AG04450 (cell line): ENCODE results near the gene CREM. TPM values are rescaled to one million over a fixed set of nuclear protein-coding genes. Genes with fewer than 3 reads are reported as not detected.

Experiments used
- CTCF ChIA-PET: fragments of 300-600, 350-600 bp; formaldehyde crosslinking; extraction: SDS; loops from one replicate; lab custom pipeline; 2022; ENCODE audit warnings: antibody characterized with exemption, inconsistent platforms; lab: Charles Lee
- POLR2A ChIA-PET: fragments of 350-600 bp; formaldehyde crosslinking; extraction: SDS; loops from one replicate; lab custom pipeline; 2021; ENCODE audit warnings: antibody characterized with exemption, inconsistent platforms; lab: Yijun Ruan, JAX
- DNase-seq: peaks from one replicate; pipeline ENCODE4 v3.0.0-alpha.2; 2011; ENCODE audit warnings: low read depth, low spot score
- H3K27ac ChIP-seq: one replicate; pipeline ENCODE4 v1.5.1; 2012; ENCODE audit warnings: low read depth, low read length, control low read depth
- H3K27me3 ChIP-seq: one replicate; pipeline ENCODE4 v1.6.0; 2012; ENCODE audit warnings: low read length; ENCODE audit not compliant: control insufficient read depth, insufficient read depth
- H3K4me3 ChIP-seq: 2 replicates; pipeline ENCODE4 v1.5.1; 2011; ENCODE audit warnings: mild to moderate bottlenecking, low read depth, low read length, control low read depth
- H3K9me3 ChIP-seq: 2 replicates; pipeline ENCODE4 v1.5.1; 2012; ENCODE audit warnings: low read length; ENCODE audit not compliant: control insufficient read depth, insufficient read depth
- polyA plus RNA-seq: library from polyadenylated mRNA; depleted of rRNA; stranded (reverse); fragments of >200 nt; gene quantifications from 2 replicates; pipeline ENCODE4 v1.2.3, GENCODE V29; 2011
- TF ChIP-seq, protein P1 (sequence below): IDR thresholded peaks from 2 replicates; pipeline ENCODE4 v1.5.1; 2011; ENCODE audit warnings: low read depth, low read length, control low read depth, inconsistent platforms

Gene CREM
- polyA plus RNA-seq, 1 experiment: 48.2 TPM

- H3K9me3 ChIP-seq: no peaks in the 10 kb centered on the region
- DNase-seq: no peak
- H3K27ac ChIP-seq: no peak overlapping the region
- H3K4me3 ChIP-seq: no peak overlapping the region
- ChIA-PET POLR2A (no interaction called here), CTCF (interaction anchor here (0.8 to 4.3 kb wide), 3 partner anchors 13 to 52 kb away, joined by 4 to 17 read pairs (median 5); no protein-coding TSS in a partner anchor)
- H3K27me3 ChIP-seq: no peaks in the 10 kb centered on the region
- TF ChIP-seq, protein P1, sequence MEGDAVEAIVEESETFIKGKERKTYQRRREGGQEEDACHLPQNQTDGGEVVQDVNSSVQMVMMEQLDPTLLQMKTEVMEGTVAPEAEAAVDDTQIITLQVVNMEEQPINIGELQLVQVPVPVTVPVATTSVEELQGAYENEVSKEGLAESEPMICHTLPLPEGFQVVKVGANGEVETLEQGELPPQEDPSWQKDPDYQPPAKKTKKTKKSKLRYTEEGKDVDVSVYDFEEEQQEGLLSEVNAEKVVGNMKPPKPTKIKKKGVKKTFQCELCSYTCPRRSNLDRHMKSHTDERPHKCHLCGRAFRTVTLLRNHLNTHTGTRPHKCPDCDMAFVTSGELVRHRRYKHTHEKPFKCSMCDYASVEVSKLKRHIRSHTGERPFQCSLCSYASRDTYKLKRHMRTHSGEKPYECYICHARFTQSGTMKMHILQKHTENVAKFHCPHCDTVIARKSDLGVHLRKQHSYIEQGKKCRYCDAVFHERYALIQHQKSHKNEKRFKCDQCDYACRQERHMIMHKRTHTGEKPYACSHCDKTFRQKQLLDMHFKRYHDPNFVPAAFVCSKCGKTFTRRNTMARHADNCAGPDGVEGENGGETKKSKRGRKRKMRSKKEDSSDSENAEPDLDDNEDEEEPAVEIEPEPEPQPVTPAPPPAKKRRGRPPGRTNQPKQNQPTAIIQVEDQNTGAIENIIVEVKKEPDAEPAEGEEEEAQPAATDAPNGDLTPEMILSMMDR: no peak
Observed at GRCh38 chr10:35172146-35172545, 45.5 kb downstream of the CREM start.

DNA sequence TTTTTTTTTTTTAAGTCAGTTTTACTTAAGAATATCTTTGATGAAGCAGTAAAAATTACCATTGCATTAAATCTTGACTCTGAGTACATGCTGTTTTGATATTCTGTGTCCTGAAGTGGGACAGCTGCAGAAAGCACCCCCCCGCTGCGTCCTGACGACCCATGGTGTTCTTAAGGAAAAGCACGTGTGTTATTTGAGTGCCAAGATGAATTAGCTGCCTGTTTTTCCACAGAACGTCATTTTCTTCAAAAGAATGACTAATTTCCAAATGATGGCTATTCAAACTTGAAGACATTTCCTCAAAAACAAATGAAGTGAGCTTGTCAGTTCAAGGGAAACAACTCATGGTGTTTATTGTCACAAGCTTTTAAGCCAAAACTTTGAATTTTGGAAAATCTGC is 45.9 kb downstream of the CREM start:
- no peak for DNase-seq

GRCh38 chr10:35178331-35178730 is 51.7 kb downstream of the CREM start:
- H3K27ac ChIP-seq: no peak overlapping the region
- H3K9me3 ChIP-seq: no peaks in the 10 kb centered on the region
- H3K4me3 ChIP-seq: no peak overlapping the region
- TF ChIP-seq, protein P1: no peak
- H3K27me3 ChIP-seq: no peaks in the 10 kb centered on the region
- ChIA-PET CTCF (interaction anchor here (0.5 to 1.4 kb wide), 2 partner anchors 52 to 406 kb away, joined by 3 to 4 read pairs; partner anchors contain the start of gene CREM), POLR2A (no interaction called here)
- no peak for DNase-seq

More for the DNA sequence above, 45.9 kb downstream of the CREM start:
- H3K27me3 ChIP-seq: no peaks in the 10 kb centered on the region
- no peaks in the 10 kb centered on the region for H3K9me3 ChIP-seq
- CTCF ChIA-PET: interaction anchor here (0.8 to 4.3 kb wide), 4 partner anchors 12 to 53 kb away, joined by 3 to 17 read pairs (median 4); no protein-coding TSS in a partner anchor
- H3K4me3 ChIP-seq: no peak overlapping the region
- POLR2A ChIA-PET: no interaction called here
- no peak overlapping the region for H3K27ac ChIP-seq
- TF ChIP-seq, protein P1: no peak

DNA sequence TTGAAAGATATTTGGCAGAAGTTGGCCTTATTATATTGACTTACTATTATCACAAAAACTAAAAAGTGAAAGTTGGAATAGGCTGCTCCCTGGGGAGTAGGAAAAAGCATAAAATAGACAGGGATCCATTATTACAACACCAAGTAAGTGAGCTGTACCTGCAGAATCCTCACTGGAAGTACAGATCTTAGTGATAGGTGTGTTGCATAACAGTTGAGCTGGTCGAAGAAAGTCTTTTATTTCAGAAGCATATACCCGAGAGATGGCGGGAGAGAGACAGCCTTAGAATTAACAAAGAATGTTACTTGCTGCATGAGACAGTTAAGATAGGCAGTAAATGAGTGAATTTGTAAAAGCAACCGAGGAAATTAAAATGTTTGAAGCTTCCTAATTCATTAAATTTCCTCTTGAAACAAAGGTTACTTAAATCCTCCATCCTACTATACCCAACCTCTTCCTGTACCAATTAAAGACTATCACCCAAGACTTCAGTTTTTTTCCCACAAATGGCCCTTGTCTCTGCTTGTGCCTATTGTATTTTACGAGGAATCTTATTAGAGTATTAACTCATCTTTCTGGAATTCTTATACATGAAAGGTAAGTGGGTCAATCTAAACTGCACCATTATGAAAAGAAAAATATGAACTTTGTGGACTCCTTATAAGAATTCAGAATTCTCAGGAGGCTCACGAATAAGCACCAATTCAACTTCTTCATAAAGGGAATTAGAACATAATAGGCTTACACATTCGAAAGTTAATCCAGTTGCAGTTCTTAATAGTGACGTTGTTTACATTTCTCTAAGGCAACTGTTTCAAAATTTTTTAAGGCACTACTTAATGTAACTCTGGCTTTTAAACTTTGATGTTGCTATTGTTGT is 56.2 kb downstream of the CREM start:
- CTCF ChIA-PET: interaction anchor here (0.6 to 1.3 kb wide), 2 partner anchors 13 to 17 kb away, joined by 4 to 9 read pairs; no protein-coding TSS in a partner anchor
- no peaks in the 10 kb centered on the region for H3K27me3 ChIP-seq
- H3K4me3 ChIP-seq: no peak overlapping the region
- no peak overlapping the region for H3K27ac ChIP-seq
- POLR2A ChIA-PET: interaction anchor here (0.6 kb wide), 1 partner anchor 36 kb away, joined by 4 read pairs; no protein-coding TSS in a partner anchor
- TF ChIP-seq, protein P1: no peak
- DNase-seq: no peak
- H3K9me3 ChIP-seq: no peaks in the 10 kb centered on the region
